GM12873 (cell line): Measurements from ENCODE around the gene MIR17HG.

ENCODE experiments used
- CTCF ChIP-seq: IDR thresholded peaks from 2 replicates; pipeline ENCODE4 v1.5.1; 2012; ENCODE audit warnings: low read depth, mild to moderate bottlenecking, moderate library complexity, low read length, control low read depth; ENCODE audit not compliant: insufficient read depth; ENCODE audit errors: missing control alignments

MIR17HG gene

GRCh38 chr13:91323349-91323748, 24.1 kb upstream of the MIR17HG start:
- TF ChIP-seq CTCF, result no peak

GRCh38 chr13:91326146-91326545, 21.3 kb upstream of the MIR17HG start:
- no peak for TF ChIP-seq CTCF

GRCh38 chr13:91328726-91329125, 18.8 kb upstream of the MIR17HG start:
- TF ChIP-seq CTCF, result no peak

GRCh38 chr13:91329733-91330132, 17.8 kb upstream of the MIR17HG start:
- TF ChIP-seq CTCF, result no peak

GRCh38 chr13:91331047-91331915, 16.2 kb upstream of the MIR17HG start:
- no peak for TF ChIP-seq CTCF

- no peak for TF ChIP-seq CTCF
Measured at GRCh38 chr13:91346062-91346461, 1.4 kb upstream of the MIR17HG start.

GRCh38 chr13:91346850-91347201, 661 bp upstream of the MIR17HG start:
- no peak for TF ChIP-seq CTCF
